Esophagus muscularis mucosa (tissue), 4 donors: ENCODE results near the gene TMEM43.

ENCODE experiments used
- CTCF ChIP-seq, 3 experiments: fragments of 200-600 bp in 2 of 3; fragments of 450-650 bp in 1 of 3; sonication (generic) in 2 of 3; IDR thresholded peaks; one replicate each; pipeline ENCODE4 v1.5.1; 2017 to 2019; ENCODE audit warnings: antibody characterized with exemption in 3 of 3, mild to moderate bottlenecking in 2 of 3, moderate library complexity in 1 of 3
- EP300 ChIP-seq: sonication (generic); formaldehyde crosslinking; IDR thresholded peaks from one replicate; pipeline ENCODE4 v1.6.1; 2017; ENCODE audit warnings: antibody characterized with exemption
- POLR2A ChIP-seq: fragments of 450-650 bp; IDR thresholded peaks from one replicate; pipeline ENCODE4 v1.6.1; 2017; ENCODE audit warnings: antibody characterized with exemption, moderate library complexity, mild to moderate bottlenecking, low read depth
- POLR2AphosphoS5 ChIP-seq, 2 donors: sonication (generic); formaldehyde crosslinking; IDR thresholded peaks; one replicate each; pipeline ENCODE4 v1.6.1; 2017; ENCODE audit warnings: antibody characterized with exemption in 2 of 2

- TF ChIP-seq POLR2A = no peak
- no peak for TF ChIP-seq CTCF (IDR thresholded peaks at IDR 0.05)
- TF ChIP-seq EP300 = no peak
- TF ChIP-seq POLR2AphosphoS5 (IDR thresholded peaks at IDR 0.05) = no peak
Observed at GRCh38 chr3:14141144-14141543, 16.3 kb downstream of the TMEM43 start.
